HG03571 (cell line): ENCODE data around the gene ILKAP.

Experiments used
- ATAC-seq: cut with Tn5 transposase; IDR thresholded peaks from one replicate; pipeline ENCODE4 v1.9.1; 2021; ENCODE audit not compliant: unreplicated experiment

Gene ILKAP

GRCh38 chr2:238152771-238153688 lies 50.5 kb downstream of the ILKAP start:
- ATAC-seq: no peak

DNA sequence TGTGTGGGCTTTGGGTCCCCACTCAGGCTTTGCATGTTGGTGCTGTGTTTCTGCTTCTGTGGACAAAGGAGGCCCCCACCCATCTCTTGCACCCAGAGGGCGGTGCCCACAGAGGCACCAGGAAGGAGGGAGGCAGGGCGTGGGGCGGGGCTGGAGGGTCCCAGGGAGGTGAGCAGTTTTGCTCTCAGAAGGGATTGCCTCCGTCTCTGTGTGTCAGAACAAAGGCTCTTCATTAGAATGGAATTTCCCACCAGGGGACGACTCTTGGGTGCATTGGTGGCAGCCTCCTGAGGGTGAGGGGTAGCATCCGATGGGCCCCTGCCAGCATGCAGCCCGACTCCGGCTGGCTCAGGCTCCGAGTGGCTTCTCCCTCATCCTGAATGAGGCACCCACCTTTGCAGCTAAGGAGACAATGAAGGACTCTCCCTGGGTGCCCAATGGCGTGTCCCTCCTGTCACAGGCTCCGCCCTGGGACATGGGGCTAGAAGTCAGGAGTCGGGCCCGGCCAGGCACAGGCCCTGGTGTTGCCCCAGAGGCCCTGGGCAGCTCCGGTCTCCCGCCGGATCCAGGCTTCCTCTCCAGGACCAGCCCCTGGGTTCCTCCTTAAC lies 51.8 kb downstream of the ILKAP start:
- ATAC-seq: no peak

DNA sequence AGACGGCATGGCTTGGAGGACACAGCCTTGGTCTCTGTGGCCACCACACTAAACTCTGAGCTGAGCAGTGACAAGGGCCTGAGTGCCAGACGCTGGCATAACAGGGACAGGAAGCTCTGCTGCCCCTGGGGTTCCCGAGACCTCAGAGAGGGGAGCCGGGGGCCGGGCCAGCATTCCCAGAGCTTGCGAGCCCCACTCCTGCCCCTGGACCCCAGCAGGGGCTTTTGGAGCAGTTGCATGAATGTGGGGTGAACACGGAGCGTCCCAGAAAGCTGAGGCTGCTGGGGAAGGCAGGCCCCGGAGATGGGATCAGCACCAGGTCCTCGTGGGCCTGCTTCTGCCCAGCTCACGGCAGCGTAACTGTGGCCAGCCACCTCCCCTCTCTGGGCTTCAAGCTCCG lies 52.3 kb downstream of the ILKAP start:
- ATAC-seq: no peak

DNA sequence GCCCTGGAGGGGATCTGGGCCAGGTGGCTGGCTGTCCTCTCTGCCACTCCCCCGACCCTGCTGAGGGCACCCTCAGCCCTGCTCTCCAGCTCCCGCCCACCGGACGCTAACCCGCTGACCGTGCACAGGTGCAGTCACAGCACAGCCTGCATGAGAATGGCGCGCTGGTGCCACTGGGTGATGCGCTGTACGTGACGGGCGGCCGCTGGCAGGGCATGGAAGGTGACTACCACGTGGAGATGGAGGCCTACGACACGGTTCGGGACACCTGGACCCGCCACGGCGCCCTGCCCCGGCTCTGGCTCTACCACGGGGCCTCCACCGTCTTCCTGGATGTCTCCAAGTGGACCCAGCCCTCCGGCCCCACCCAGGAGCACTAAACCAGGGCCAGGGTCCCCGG lies 52.8 kb downstream of the ILKAP start:
- ATAC-seq: no peak

DNA sequence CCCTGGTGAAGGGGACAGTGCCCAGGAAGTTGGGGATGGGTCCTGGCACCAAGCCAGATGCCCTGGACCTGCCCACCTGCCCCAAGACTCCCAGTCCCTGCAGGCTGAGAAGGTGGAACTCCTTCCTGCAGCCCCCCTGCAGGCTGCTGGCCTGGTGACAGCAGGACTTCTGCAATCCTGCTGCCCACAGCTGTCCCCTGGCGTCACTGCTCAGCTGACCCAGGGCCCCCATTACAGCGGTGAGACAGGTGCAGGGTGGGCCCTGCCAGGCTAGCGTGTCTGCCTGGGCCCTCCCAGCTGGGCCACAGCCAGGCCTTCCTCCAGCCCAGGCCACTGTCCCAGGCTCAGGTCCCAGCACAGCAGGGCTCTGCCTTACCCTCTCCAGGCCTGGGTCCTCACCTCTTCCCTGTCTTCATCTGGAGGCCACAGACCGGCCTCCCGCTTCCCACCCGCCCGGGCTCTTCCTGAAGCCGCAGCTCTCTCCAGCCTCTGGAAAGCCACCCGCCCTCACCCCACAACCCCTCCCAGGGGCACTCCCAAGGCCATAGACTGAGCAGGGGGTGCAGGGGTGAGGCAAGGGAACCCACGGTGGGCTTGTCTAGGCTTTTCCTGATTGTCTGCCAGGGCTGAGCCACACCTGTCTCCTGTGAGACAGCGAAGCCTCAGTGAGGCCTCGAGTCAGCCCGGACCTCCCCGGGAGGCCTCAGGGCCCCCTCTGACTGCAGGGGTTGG lies 53.5 kb downstream of the ILKAP start:
- ATAC-seq: no peak

GRCh38 chr2:238148981-238149380 lies 54.5 kb downstream of the ILKAP start:
- ATAC-seq: no peak

- no peak for ATAC-seq
Measured at GRCh38 chr2:238146884-238147544, 56.5 kb downstream of the ILKAP start.

DNA sequence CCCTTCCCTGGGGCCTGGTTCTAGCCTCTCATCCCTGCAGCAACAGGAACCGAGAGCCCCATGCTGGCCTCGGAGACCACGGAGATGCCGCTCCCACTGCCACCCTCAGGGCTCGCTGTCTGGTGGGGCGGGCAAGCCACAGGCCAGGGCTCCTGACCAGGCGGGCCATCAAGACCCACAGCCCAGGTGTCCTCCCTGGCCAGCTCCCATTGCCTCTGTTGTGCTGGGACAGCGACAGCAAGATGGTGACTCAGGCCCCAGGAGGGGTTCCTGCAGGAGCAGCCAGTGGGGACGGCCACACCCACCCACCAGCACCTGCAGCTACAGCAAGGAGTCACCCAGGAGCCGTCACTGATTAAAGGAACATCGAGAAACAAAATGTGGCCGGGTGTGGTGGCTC lies 57.6 kb downstream of the ILKAP start:
- ATAC-seq: no peak

- no peak for ATAC-seq
Measured at GRCh38 chr2:238145046-238145445, 58.4 kb downstream of the ILKAP start.

- no peak for ATAC-seq
Measured at GRCh38 chr2:238144262-238144661, 59.2 kb downstream of the ILKAP start.

GRCh38 chr2:238143239-238143951 lies 60.1 kb downstream of the ILKAP start:
- no peak for ATAC-seq

- ATAC-seq: no peak
Measured at GRCh38 chr2:238142382-238143205, 60.9 kb downstream of the ILKAP start.

DNA sequence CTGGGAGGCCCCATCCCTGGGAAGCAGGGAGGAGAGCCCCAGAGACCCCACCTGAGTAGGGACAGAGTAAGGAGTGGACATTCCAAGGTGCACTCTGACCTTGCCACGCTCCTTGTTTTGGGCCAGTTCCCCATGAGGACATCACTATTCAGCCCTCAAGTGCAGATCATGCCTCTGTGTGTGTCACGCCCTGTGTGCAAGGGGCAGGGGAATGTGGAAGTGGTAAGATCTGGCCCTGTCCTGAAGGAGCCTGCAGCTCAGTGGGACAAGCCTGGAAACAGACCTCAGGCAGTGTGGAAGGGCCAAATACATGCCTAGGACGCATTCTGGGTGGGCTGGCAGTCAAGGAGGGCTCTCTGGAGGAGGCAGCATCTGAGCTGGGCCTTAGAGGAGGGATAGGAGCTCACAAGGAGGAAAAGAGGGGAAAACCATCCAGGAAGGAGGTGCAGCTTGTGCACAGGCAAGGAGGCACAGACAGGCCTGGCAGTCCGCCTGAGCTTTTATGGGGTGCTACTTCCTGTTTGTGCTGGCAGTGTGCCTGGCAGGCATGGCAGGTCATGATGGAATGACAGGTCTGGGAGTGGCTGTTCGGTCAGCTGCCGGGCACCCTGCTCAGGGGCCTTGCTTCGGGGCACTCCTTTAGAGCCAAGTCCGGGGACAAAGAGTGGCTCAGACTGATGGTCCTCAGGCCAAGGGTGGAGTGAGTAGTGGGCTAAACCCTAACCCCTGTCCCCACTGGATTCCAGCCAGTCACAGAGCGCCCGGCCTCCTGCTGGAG lies 61.8 kb downstream of the ILKAP start:
- no peak for ATAC-seq

DNA sequence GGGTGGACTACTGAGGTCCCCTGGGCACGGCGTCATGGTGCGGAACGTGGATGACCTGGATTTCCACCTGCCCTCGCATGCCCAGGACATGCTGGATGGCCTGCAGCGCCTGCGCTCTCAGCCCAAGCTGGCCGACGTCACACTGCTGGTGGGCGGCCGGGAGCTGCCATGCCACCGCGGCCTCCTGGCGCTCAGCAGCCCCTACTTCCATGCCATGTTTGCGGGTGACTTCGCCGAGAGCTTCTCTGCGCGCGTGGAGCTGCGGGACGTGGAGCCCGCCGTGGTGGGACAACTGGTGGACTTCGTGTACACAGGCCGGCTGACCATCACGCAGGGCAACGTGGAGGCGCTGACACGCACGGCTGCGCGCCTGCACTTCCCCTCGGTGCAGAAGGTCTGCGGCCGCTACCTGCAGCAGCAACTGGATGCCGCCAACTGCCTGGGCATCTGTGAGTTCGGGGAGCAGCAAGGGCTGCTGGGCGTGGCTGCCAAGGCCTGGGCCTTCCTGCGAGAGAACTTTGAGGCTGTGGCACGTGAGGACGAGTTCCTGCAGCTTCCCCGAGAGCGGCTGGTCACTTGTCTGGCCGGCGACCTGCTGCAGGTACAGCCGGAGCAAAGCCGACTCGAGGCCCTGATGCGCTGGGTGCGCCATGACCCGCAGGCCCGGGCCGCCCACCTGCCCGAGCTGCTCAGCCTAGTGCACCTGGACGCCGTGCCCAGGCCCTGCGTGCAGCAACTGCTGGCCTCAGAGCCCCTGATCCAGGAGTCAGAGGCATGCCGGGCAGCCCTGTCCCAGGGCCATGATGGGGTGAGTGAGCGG lies 62.6 kb downstream of the ILKAP start:
- ATAC-seq: no peak

DNA sequence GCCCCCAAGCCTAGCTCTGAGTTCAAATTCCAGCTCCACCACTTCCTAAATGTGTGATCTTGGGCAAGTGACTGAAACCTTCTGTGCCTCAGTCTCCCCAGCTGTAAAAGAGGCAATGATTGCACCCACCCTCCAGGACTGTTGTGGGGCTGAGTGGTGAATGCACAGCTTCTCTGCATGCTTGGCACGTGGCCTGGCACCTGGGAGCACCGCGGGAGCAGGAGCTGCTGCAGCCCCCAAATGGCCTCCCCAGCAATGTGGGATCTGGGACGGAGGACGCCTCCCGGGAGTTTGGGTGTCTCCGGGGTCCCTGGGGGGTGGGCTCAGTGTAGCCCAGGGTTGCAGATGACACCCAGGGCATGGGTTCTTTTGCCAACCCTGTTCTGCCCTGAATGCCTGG lies 63.5 kb downstream of the ILKAP start:
- ATAC-seq: no peak

- ATAC-seq: no peak
Measured at GRCh38 chr2:238139196-238140039, 64.1 kb downstream of the ILKAP start.
